Chondrocyte (in vitro differentiated cells): ENCODE measurements around the gene TMEM42. TPM values are rescaled to one million over a fixed set of nuclear protein-coding genes. Genes with fewer than 3 reads are reported as not detected.
"Not testable (repeated sequence)": the region's sequence is repeated elsewhere in the genome, so short reads cannot be mapped to it uniquely, and the experiment has no call there.

Source experiments
- DNase-seq: peaks from one replicate; pipeline ENCODE4 v3.0.0; 2021; ENCODE audit warnings: mixed read lengths, low spot score
- H3K27ac Mint-ChIP-seq: one replicate; pipeline ENCODE4 v1.8.0; 2021; ENCODE audit warnings: mild to moderate bottlenecking, moderate library complexity, mixed read lengths; ENCODE audit not compliant: unreplicated experiment
- H3K27me3 Mint-ChIP-seq: 2 replicates; pipeline ENCODE4 v1.8.0; 2021; ENCODE audit warnings: low read depth, mixed read lengths
- H3K36me3 Mint-ChIP-seq: 2 replicates; pipeline ENCODE4 v1.8.0; 2021; ENCODE audit warnings: low read depth, mixed read lengths
- H3K4me1 Mint-ChIP-seq: 2 replicates; pipeline ENCODE4 v1.8.0; 2021; ENCODE audit warnings: low read depth, mild to moderate bottlenecking, mixed read lengths
- H3K4me3 Mint-ChIP-seq: one replicate; pipeline ENCODE4 v1.8.0; 2021; ENCODE audit warnings: mild to moderate bottlenecking, moderate library complexity, mixed read lengths; ENCODE audit not compliant: unreplicated experiment
- H3K9me3 Mint-ChIP-seq: 2 replicates; pipeline ENCODE4 v1.8.0; 2021; ENCODE audit warnings: low read depth, mixed read lengths
- CTCF ChIP-seq: fragments of 200-600 bp; sonication (generic); IDR thresholded peaks from 2 replicates; pipeline ENCODE4 v1.5.0; 2021; ENCODE audit warnings: antibody characterized with exemption, mild to moderate bottlenecking, moderate library complexity
- total RNA-seq: library from RNA; stranded (reverse); gene quantifications from 3 replicates; pipeline ENCODE4 v1.2.1, GENCODE V29; 2021

Gene TMEM42
- total RNA-seq, 1 donor from 2014 or later = 14.6 TPM

DNA sequence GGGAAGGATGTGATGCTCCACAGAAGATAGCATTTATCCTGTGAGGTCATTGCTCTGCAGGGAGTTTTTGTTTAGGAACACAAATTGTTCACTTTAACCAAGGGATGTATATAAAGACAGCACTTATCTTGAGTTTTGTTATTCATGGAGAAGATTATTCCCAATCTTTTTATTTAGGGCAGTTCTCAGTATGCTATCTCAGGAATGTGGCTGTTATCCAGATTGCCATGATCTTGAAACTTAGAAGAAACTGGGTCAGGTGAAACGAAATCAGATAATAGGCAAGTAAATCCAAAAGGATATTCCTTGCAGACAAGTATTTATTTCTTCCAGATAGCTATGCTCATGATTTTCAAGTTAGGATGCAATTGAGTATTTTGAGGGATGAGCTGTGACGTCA, 19.3 kb upstream of the TMEM42 start:
- no peaks in the 10 kb centered on the region for H3K27me3 Mint-ChIP-seq
- no peak overlapping the region for H3K4me3 Mint-ChIP-seq
- peaks cover under 1% of the 10 kb centered on the region for H3K9me3 Mint-ChIP-seq
- DNase-seq = no peak
- H3K27ac Mint-ChIP-seq = no peak overlapping the region
- TF ChIP-seq CTCF = no peak
- peaks cover 12% of the 10 kb centered on the region for H3K36me3 Mint-ChIP-seq
- H3K4me1 Mint-ChIP-seq = peaks cover 7% of the 10 kb centered on the region

GRCh38 chr3:44845528-44846520, 15.9 kb upstream of the TMEM42 start:
- Mint-ChIP-seq H3K27ac (no peak overlapping the region), H3K27me3 (no peaks in the 10 kb centered on the region), H3K4me3 (no peak overlapping the region), H3K9me3 (no peaks in the 10 kb centered on the region), H3K4me1 (peaks cover 7% of the 10 kb centered on the region), H3K36me3 (peaks cover 5% of the 10 kb centered on the region)
- no peak for TF ChIP-seq CTCF
- no peak for DNase-seq

- H3K27me3 Mint-ChIP-seq = no peaks in the 10 kb centered on the region
- peaks cover 2% of the 10 kb centered on the region for H3K36me3 Mint-ChIP-seq
- no peaks in the 10 kb centered on the region for H3K9me3 Mint-ChIP-seq
- peaks cover 7% of the 10 kb centered on the region for H3K4me1 Mint-ChIP-seq
- H3K4me3 Mint-ChIP-seq = no peak overlapping the region
- no peak for TF ChIP-seq CTCF
- no peak overlapping the region for H3K27ac Mint-ChIP-seq
- DNase-seq = no peak
Observed at GRCh38 chr3:44848634-44849033, 13.1 kb upstream of the TMEM42 start.

DNA sequence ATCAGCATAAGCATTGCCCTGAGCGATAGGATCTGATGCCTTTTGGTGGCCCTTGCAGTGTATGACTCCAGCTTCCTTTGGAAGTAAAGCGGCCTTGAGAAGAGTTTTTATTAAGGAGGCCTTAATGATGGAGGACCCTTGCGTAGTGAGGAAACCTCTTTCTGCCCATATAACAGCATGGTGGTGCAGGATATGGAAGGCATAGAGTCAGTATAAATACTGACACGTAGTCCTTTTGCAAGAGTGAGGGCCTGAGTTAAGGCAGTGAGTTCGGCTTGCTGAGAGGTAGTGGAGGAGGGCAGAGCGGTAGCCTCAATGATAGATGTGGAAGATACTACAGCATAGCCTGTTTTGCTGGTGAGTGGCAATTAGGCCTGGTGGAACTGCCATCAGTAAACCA, 5.0 kb upstream of the TMEM42 start:
- not testable (repeated sequence) for H3K9me3 Mint-ChIP-seq, H3K27me3 Mint-ChIP-seq, H3K4me3 Mint-ChIP-seq, H3K27ac Mint-ChIP-seq, H3K4me1 Mint-ChIP-seq, H3K36me3 Mint-ChIP-seq, DNase-seq

GRCh38 chr3:44860117-44860516, 1.6 kb upstream of the TMEM42 start:
- H3K4me3 Mint-ChIP-seq = no peak overlapping the region
- H3K4me1 Mint-ChIP-seq = peaks cover 24% of the 10 kb centered on the region
- no peaks in the 10 kb centered on the region for H3K36me3 Mint-ChIP-seq
- DNase-seq = no peak
- no peaks in the 10 kb centered on the region for H3K27me3 Mint-ChIP-seq
- H3K27ac Mint-ChIP-seq = no peak overlapping the region
- no peak for TF ChIP-seq CTCF
- H3K9me3 Mint-ChIP-seq = no peaks in the 10 kb centered on the region
